ENCODE measurements around the gene CAAP1. TPM values are rescaled to one million over a fixed set of nuclear protein-coding genes. Genes with fewer than 3 reads are reported as not detected.

CAAP1 gene
- total RNA-seq, 1 experiment from 2014 or later: 30.5 TPM

DNA sequence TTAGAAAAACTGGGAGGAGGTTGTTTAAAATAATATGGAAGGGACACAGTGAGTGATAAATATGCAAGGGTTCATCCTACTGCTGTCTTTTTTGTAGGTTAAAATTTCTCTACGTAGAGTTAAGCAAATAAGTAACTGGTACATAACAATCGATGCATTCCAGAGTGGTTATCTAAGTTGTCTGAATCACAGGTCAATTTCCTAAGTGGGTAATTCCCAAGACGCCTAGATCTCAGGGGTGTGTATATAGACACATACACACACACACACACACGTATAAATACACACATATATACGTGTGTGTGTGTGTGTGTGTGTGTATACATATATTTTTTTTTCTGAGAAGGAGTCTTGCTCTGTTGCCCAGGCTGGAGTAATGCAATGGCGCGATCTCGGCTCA is 22.3 kb downstream of the CAAP1 start:
- no peak overlapping the region for H3K23ac ChIP-seq (ENCODE audit: insufficient read length, low read depth, low read length)
- no peak overlapping the region for H2BK5ac ChIP-seq (ENCODE audit: insufficient read length, low read length)
- TF ChIP-seq, protein P1, sequence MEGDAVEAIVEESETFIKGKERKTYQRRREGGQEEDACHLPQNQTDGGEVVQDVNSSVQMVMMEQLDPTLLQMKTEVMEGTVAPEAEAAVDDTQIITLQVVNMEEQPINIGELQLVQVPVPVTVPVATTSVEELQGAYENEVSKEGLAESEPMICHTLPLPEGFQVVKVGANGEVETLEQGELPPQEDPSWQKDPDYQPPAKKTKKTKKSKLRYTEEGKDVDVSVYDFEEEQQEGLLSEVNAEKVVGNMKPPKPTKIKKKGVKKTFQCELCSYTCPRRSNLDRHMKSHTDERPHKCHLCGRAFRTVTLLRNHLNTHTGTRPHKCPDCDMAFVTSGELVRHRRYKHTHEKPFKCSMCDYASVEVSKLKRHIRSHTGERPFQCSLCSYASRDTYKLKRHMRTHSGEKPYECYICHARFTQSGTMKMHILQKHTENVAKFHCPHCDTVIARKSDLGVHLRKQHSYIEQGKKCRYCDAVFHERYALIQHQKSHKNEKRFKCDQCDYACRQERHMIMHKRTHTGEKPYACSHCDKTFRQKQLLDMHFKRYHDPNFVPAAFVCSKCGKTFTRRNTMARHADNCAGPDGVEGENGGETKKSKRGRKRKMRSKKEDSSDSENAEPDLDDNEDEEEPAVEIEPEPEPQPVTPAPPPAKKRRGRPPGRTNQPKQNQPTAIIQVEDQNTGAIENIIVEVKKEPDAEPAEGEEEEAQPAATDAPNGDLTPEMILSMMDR (conservative IDR thresholded peaks at IDR 0.05): no peak
- H2BK12ac ChIP-seq (ENCODE audit: insufficient read length, low read depth, low read length): no peak overlapping the region
- H2AK5ac ChIP-seq (ENCODE audit: insufficient read length, low read length): no peak overlapping the region
- no peak for DNase-seq
- H3K27ac Mint-ChIP-seq: no peak overlapping the region
- no peak overlapping the region for H3K4ac ChIP-seq (ENCODE audit: low read depth, low read length)
- H3K27me3 ChIP-seq (ENCODE audit: insufficient read depth, low read length): no peaks in the 10 kb centered on the region
- H2BK15ac ChIP-seq (ENCODE audit: low read depth, low read length): no peak overlapping the region
- no peak overlapping the region for H3K18ac ChIP-seq (ENCODE audit: insufficient read length, low read depth, low read length)
- no peak overlapping the region for H4K91ac ChIP-seq (ENCODE audit: insufficient read length, low read depth, low read length)
- no peaks in the 10 kb centered on the region for H4K20me1 ChIP-seq (ENCODE audit: control insufficient read depth, insufficient read depth, insufficient read length)
- H3K27ac ChIP-seq (ENCODE audit: insufficient read length, low read depth, low read length): no peak overlapping the region
- no CpG with 5 or more reads among the region's 8 CpGs for WGBS (ENCODE audit: extremely low coverage, insufficient read length, low lambda C conversion rate)
- H3K4me2 ChIP-seq (ENCODE audit: insufficient read depth, insufficient read length, low read length): no peak overlapping the region
- no peak overlapping the region for H4K8ac ChIP-seq (replicated peaks; ENCODE audit: insufficient read length, low read depth, low read length)
- H3K27me3 Mint-ChIP-seq (ENCODE audit: low read depth): no peaks in the 10 kb centered on the region
- no peaks in the 10 kb centered on the region for H3K4me1 ChIP-seq (ENCODE audit: insufficient read depth, low read length)
- H3T11ph ChIP-seq (ENCODE audit: low read length): no peak overlapping the region
- no peaks in the 10 kb centered on the region for H3K9me3 Mint-ChIP-seq
- H3K9me3 ChIP-seq (ENCODE audit: control insufficient read depth, low read depth, low read length): no peaks in the 10 kb centered on the region
- no peak overlapping the region for H3K4me3 Mint-ChIP-seq
- H2BK20ac ChIP-seq (ENCODE audit: low read depth, low read length, poor library complexity, severe bottlenecking): no peak overlapping the region
- no peak overlapping the region for H3K14ac ChIP-seq (ENCODE audit: insufficient read depth, low read length)
- H3K79me2 ChIP-seq (ENCODE audit: insufficient read depth, low read length): no peaks in the 10 kb centered on the region
- no peak overlapping the region for H3K9ac ChIP-seq (ENCODE audit: extremely low read depth, insufficient read length, low read length)
- peaks cover 2 to 32% (median 11%) of the 10 kb centered on the region in 3 experiments; a peak in 5 of 7 replicates for H3K36me3 Mint-ChIP-seq (ENCODE audit: insufficient read depth in 1 of 3, low read depth in 3 of 3)
- no peak overlapping the region for H2BK120ac ChIP-seq (ENCODE audit: low read depth, low read length, poor library complexity, severe bottlenecking)
- H3K4me1 Mint-ChIP-seq: peaks cover 3% of the 10 kb centered on the region in 2 experiments; a peak in 1 of 4 replicates
- no peaks in the 10 kb centered on the region for H3K79me1 ChIP-seq (ENCODE audit: insufficient read depth, low read depth, low read length, poor library complexity, severe bottlenecking)
- H3K23me2 ChIP-seq (ENCODE audit: insufficient read length, low read depth, low read length, poor library complexity, severe bottlenecking): no peaks in the 10 kb centered on the region
- no peak overlapping the region for H3K56ac ChIP-seq (ENCODE audit: insufficient read length, low read depth, low read length)
- H4K5ac ChIP-seq (ENCODE audit: insufficient read length, low read depth, low read length): no peak overlapping the region
- H2AFZ ChIP-seq (ENCODE audit: low read length): no peak overlapping the region
